ENCODE results near the gene GNA14.

DNA sequence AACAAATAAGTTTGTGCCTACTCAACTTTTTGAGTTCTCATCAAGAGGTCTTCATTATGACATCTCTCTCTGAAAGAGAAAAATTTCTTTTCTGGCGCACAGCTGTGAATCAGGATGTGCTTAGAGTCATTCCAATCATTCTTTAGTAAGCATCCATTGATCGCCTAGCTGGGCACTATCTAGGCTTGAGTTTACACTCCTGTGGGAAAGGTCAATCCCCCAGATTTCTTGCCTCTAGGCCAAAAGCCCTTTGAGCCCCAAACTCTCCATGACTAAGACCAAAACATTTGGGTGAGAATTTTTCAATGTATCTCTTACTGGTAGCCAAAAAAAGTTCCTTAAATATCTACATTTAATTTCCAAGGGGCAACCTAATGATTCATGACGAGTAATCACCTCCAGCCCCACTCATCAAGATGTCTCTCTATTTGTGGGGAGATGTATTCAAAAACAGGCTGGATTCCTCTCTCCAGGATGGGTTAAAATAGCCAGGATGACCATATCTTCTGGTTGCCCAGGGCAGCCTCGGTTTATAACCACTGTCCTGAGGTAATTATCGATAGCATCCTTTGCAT, 101.7 kb downstream of the GNA14 start:
- TF ChIP-seq CEBPB (IDR thresholded peaks at IDR 0.05; ENCODE audit: low read depth) (no peak), SRF (IDR thresholded peaks at IDR 0.05; ENCODE audit: low read depth) (no peak), SIN3A (IDR thresholded peaks at IDR 0.05; ENCODE audit: low read depth) (no peak), POLR2A (IDR thresholded peaks at IDR 0.05; ENCODE audit: borderline replicate concordance, extremely low read depth, insufficient read depth, insufficient read length) (no peak), YY1 (IDR thresholded peaks at IDR 0.05; ENCODE audit: extremely low read depth, insufficient replicate concordance, low read depth, low read length) (no peak), ZNF274 (IDR thresholded peaks at IDR 0.05; ENCODE audit: low read depth, low read length) (no peak)
- TF ChIP-seq, protein P1, sequence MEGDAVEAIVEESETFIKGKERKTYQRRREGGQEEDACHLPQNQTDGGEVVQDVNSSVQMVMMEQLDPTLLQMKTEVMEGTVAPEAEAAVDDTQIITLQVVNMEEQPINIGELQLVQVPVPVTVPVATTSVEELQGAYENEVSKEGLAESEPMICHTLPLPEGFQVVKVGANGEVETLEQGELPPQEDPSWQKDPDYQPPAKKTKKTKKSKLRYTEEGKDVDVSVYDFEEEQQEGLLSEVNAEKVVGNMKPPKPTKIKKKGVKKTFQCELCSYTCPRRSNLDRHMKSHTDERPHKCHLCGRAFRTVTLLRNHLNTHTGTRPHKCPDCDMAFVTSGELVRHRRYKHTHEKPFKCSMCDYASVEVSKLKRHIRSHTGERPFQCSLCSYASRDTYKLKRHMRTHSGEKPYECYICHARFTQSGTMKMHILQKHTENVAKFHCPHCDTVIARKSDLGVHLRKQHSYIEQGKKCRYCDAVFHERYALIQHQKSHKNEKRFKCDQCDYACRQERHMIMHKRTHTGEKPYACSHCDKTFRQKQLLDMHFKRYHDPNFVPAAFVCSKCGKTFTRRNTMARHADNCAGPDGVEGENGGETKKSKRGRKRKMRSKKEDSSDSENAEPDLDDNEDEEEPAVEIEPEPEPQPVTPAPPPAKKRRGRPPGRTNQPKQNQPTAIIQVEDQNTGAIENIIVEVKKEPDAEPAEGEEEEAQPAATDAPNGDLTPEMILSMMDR (IDR thresholded peaks at IDR 0.05 in 2 of 3, conservative IDR thresholded peaks at IDR 0.05 in 1 of 3; ENCODE audit: borderline replicate concordance in 1 of 3, insufficient read depth in 1 of 3, low read depth in 2 of 3, low read length in 2 of 3): no peak
- TF ChIP-seq, protein P2, sequence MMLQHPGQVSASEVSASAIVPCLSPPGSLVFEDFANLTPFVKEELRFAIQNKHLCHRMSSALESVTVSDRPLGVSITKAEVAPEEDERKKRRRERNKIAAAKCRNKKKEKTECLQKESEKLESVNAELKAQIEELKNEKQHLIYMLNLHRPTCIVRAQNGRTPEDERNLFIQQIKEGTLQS (IDR thresholded peaks at IDR 0.05): no peak
- TF ChIP-seq, protein P3, sequence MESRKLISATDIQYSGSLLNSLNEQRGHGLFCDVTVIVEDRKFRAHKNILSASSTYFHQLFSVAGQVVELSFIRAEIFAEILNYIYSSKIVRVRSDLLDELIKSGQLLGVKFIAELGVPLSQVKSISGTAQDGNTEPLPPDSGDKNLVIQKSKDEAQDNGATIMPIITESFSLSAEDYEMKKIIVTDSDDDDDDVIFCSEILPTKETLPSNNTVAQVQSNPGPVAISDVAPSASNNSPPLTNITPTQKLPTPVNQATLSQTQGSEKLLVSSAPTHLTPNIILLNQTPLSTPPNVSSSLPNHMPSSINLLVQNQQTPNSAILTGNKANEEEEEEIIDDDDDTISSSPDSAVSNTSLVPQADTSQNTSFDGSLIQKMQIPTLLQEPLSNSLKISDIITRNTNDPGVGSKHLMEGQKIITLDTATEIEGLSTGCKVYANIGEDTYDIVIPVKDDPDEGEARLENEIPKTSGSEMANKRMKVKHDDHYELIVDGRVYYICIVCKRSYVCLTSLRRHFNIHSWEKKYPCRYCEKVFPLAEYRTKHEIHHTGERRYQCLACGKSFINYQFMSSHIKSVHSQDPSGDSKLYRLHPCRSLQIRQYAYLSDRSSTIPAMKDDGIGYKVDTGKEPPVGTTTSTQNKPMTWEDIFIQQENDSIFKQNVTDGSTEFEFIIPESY (IDR thresholded peaks at IDR 0.05; ENCODE audit: extremely low read depth, insufficient replicate concordance, low read length): no peak
